Stimulated activated CD8-positive, alpha-beta memory T cell treated with anti-CD3 and anti-CD28 coated beads, Interleukin-2, amount 100 ng/mL, for 48 hours (primary cell): ENCODE results near the gene IL17F.
"Not testable (repeated sequence)": the region's sequence is repeated elsewhere in the genome, so short reads cannot be mapped to it uniquely, and the experiment has no call there.

Source experiments
- DNase-seq, 2 donors: peaks; one replicate each; pipeline ENCODE4 v3.0.0-alpha.2; 2020; ENCODE audit warnings: low read depth in 2 of 2

IL17F gene

DNA sequence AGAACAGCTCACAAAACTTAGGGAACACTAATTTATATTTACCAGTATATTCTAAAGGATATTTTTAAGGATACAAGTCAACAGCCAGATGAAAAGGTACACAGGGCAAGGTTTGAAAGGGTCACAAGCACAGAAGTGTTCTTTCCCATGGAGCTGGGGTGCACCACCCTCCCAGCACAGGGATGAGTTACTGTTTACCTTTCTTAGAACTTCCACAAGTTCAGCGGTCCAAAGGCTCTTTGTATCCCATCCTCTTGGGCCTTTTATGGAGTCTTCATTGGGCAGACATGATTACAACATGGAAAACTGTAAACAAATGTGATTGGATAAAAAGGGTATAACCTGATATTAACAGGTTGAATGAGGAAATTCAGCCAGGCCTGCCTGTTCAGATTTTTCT lies 1.1 kb upstream of the IL17F start:
- DNase-seq = no peak

DNA sequence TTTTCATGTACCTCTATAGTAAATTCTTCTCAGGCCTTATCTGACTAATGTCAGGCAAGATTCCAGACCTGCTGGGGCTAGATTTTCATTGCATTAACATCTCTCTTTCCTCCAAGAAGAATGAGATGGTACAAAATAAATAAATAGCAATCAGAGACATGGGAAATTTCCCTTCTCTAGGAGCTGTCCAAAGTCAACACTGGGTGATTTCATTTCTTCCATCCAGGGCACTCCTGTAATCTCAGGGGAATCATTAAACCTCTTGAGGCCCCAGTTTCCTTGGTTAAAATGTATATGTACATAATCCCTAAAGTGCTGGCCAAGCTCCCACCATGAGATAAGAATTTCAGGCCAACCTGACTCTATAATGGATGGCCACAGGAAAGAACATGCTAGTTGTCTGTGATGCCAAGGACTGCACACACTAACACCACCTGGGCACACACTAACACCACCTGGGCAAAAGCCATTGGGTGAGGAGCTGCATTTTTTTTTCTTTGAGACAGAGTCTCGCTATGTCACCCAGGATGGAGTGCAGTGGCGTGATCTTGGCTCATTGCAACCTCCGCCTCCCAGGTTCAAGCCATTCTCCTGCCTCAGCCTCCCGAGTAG lies 912 bp downstream of the IL17F start:
- DNase-seq = no peak

- DNase-seq = no peak
Observed at GRCh38 chr6:52241819-52242218, 2.5 kb downstream of the IL17F start.

- peak in 1 of 2 donors; percentile 5 for DNase-seq
Observed at GRCh38 chr6:52233975-52234823, 10.1 kb downstream of the IL17F start.

GRCh38 chr6:52233005-52233404 lies 11.3 kb downstream of the IL17F start:
- DNase-seq = no peak

GRCh38 chr6:52231406-52232127 lies 12.7 kb downstream of the IL17F start:
- DNase-seq = peak; percentile 21 to 30

- DNase-seq = no peak
Observed at GRCh38 chr6:52230685-52231084, 13.6 kb downstream of the IL17F start.

DNA sequence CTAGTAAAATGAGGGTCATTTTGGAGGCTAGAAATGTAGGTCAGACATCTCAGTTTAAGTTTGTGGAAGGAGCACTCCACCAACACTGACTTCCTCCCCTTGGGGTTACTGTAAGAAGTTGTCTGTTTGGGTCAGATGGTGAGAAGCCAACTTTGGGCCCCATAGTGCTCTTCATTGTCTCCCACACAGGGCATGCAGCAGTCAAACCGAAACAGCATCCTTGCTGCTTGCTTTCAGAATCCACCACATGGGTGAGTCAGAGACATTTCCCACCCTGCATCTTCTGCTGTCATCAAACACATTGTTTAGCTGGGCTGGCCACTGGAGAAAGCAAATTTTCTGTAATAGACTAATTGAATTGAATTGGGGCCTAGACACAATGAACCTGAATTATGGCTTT lies 16.8 kb downstream of the IL17F start:
- DNase-seq = peak; percentile 51 to 57

DNA sequence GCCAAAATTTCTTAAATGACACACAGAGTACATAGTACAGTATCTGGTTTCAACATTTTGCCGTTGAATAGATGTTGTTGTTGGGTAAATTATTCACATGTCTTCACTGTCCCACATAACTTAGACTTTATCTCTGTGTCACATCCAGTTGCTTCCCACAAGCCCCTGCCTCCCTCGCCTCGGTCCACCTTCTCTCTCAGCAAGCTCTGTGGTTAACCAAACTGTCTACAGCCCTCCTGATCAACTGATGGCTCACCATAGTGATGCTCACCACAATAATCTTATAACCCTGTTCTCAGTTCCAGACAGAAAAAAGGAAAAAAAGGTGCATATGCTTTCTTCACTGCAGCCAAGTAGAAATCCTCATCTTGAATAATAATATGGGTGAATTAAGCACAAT lies 23.0 kb downstream of the IL17F start:
- DNase-seq = peak; percentile 28 to 36

DNA sequence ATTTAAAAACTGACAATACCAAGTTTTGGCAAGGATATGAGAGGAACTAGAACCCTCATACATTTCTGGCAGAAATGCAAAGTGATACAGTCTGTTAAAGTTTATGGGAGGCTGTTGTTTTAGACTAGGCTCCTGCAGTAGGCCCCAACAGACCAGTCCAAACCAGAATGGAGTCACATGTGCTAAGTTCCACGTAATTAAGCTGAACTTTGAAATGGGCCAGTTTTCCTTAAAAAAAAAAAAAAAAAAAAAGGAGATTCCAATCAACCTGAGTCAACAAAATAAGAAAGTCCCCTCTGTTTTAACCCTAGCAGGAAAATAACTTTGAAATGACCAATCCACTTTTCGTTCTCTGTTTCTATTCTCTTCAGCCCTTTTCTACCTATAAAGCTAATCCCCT lies 26.5 kb downstream of the IL17F start:
- DNase-seq = no peak

DNA sequence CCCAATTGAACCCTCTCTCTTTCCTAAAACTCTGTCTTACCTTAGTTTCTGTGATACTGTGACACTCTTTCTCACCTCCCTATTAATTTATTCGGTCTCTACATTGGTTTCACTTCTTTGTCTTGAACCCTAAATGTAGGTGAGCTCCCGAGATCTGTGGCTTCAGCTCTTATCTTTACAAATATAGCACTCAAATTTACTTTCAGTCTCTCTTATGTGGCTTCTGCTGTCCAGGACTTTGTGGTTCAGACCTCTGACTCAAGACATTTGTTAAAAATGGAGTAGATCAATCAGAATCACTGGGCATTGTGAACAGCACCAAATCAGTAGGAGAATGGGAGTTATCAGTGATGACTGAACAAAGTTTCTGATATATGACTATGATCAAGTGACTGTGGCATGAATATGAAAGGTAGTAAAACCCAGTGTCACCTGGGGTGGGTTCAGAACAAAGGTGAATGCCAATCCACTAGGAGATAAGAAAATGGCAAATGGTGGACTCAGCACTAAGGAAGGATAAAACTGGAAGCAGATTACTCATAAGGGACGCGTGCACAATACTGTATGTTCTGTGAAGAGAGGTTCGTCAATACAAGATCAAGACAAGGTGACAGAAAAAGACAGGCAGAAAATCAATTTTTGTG lies 27.2 kb downstream of the IL17F start:
- no peak for DNase-seq

GRCh38 chr6:52215787-52216186 lies 28.5 kb downstream of the IL17F start:
- DNase-seq = no peak

DNA sequence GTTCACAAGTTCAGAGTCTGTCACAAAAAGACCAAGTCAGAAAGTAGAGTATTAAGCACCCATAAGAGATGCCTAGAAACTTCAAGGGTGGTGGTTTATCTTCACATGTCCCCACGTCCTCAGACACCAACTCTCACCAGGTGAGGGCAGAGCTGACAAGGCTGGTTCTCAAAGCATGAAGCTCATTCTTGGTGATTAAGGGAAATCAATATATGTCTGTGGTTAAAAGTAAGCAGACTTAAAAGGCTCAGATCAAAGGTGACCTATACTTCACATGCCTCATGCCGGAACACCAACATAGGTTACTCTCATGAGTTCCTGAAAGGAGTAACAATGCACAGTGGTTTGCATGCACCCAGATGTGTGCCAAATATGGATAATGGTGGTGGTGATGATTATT lies 31.2 kb downstream of the IL17F start:
- no peak for DNase-seq

DNA sequence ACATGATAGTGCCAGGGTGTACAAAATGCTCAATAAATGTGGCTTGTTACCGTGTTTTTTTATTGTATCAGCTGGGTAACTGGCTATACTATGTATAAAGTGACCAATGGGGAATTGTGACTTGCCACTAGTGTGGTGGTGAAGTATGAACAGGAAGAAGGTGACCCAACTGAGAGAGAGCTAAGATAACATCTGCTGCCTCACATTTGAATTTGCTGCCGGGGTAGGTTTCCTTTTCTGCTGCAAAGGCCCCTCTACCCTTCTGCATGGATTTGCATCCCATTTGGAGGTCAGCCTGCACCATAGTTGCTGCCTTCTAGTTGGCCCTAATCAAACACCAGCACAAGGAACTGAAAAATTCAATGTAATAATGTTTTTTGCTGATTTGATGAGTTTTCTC lies 34.1 kb downstream of the IL17F start:
- DNase-seq = no peak

DNA sequence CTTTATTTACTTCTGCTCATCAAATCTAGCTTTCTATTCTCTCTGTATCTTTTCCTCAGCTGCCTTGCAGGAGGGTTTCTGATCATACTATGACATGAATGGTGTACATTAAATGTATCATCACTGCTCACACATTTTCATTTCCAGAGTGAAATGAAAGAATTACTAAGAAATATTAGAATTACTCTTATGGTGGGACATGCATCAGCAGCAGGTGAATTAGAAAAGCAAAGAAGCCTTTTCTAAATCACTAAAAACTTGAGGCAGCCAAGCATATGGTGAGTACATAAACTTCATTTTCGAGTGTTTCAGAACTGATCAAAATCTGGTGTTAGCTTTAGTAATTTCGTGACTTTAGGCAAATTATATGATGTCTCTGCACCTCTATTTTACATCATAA lies 34.5 kb downstream of the IL17F start:
- no peak for DNase-seq

DNA sequence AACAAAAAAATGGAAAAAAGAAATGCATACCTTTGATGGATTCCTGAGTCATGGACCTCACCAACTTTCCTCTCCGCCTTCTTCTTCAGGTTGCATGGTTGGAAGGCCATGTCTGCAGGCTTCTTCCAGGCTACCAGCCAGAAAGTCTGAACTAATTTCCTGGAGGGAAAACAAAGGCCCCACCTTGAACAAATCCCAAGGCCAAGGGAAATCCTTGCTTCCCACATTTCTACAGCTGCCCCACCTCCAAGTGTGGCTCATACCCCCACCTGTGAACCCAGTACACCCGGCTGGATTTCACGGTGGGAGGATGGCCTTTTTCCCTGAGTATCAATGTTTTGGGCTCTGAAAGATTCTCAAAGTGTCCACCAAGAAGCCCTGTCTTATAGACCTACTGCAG lies 35.7 kb downstream of the IL17F start:
- no peak for DNase-seq

DNA sequence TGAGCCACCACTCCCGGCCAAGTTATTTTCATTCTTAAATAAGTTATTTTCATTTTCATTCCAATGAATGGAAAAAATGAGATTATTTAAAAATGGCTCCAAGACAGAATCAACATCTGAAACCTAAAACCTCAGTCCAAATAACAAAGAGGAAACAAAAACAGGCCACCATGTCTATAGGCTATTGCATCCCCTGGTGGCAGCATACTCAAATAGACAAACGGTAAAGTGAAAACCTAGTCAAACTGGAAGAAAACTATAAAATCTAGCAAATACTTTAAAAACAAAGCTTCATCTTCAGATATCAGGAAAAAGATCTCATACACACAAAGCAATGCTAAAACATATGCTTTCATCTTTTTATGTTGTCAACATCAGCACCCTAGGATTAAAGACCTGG lies 37.2 kb downstream of the IL17F start:
- DNase-seq = no peak

GRCh38 chr6:52201493-52201892 lies 42.8 kb downstream of the IL17F start:
- no peak for DNase-seq

- DNase-seq = no peak
Observed at GRCh38 chr6:52201046-52201445, 43.3 kb downstream of the IL17F start.

- DNase-seq = not testable (repeated sequence)
Observed at GRCh38 chr6:52200088-52200487, 44.2 kb downstream of the IL17F start.

- DNase-seq = no peak
Observed at GRCh38 chr6:52195886-52196285, 48.4 kb downstream of the IL17F start.

- DNase-seq = no peak
Observed at GRCh38 chr6:52191824-52192223, 52.5 kb downstream of the IL17F start.
